ENCODE measurements around the gene LINGO1.

DNA sequence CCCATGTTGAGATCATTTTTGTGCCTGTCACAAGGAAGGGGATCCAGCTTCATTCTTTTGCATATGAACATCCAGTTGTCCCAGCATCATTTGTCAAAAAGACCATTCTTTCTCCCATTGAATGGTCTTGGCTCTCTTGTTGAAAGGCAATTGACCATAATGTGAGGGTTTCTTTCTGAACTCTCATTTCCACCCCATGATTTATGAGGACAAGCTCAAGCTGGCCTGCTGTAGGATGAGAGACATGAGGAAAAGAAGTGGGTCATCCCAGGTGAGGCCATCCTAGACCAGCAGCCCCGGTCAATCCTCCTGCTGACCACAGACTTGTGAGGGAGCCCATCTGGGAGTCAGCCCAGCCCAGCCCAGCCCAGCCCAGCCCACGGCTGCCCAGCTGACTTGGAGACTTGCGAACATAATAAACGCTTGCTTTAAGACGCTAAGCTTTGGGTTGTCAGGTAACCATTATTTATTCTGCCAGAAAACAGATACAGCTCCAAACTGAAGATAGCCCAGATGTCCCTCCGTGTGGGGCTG is 69.0 kb downstream of the LINGO1 start:
- TF ChIP-seq, protein P1, sequence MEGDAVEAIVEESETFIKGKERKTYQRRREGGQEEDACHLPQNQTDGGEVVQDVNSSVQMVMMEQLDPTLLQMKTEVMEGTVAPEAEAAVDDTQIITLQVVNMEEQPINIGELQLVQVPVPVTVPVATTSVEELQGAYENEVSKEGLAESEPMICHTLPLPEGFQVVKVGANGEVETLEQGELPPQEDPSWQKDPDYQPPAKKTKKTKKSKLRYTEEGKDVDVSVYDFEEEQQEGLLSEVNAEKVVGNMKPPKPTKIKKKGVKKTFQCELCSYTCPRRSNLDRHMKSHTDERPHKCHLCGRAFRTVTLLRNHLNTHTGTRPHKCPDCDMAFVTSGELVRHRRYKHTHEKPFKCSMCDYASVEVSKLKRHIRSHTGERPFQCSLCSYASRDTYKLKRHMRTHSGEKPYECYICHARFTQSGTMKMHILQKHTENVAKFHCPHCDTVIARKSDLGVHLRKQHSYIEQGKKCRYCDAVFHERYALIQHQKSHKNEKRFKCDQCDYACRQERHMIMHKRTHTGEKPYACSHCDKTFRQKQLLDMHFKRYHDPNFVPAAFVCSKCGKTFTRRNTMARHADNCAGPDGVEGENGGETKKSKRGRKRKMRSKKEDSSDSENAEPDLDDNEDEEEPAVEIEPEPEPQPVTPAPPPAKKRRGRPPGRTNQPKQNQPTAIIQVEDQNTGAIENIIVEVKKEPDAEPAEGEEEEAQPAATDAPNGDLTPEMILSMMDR (IDR thresholded peaks at IDR 0.05; ENCODE audit: insufficient read depth, low read depth, low read length) = no peak
- no peak for TF ChIP-seq EZH2 (IDR thresholded peaks at IDR 0.05; ENCODE audit: insufficient read depth, low read length)
